Esophagus muscularis mucosa (tissue), 4 donors: Measurements from ENCODE around the gene PARD3B. TPM values are rescaled to one million over a fixed set of nuclear protein-coding genes. Genes with fewer than 3 reads are reported as not detected.
"Not testable (repeated sequence)": the region's sequence is repeated elsewhere in the genome, so short reads cannot be mapped to it uniquely, and the experiment has no call there.

ENCODE experiments used
- DNase-seq: peaks from one replicate; pipeline ENCODE4 v3.0.0-alpha.2; 2017; ENCODE audit errors: extremely low spot score
- H3K27ac ChIP-seq, 4 donors: fragments of 200-600 bp; sonication (generic); replicated peaks in 1 of 4; 1 replicate in 3 of 4; 2 replicates in 1 of 4; pipeline ENCODE4 v1.5.1; 2016 to 2019; ENCODE audit warnings: mild to moderate bottlenecking in 1 of 4
- H3K27me3 ChIP-seq, 4 donors: fragments of 200-600 bp; sonication (generic); one replicate each; pipeline versions ENCODE4 v1.5.1 to v1.6.0; 2016 to 2019
- H3K36me3 ChIP-seq, 4 donors: fragments of 200-600 bp; sonication (generic); one replicate each; pipeline ENCODE4 v1.5.1; 2016 to 2019
- H3K4me1 ChIP-seq, 4 donors: fragments of 200-600 bp; sonication (generic); one replicate each; pipeline ENCODE4 v1.5.1; 2016 to 2019
- H3K4me3 ChIP-seq, 4 donors: fragments of 200-600 bp; sonication (generic); 1 replicate in 2 of 4; 2 replicates in 2 of 4; pipeline ENCODE4 v1.5.1; 2016 to 2019; ENCODE audit warnings: mild to moderate bottlenecking in 4 of 4, moderate library complexity in 1 of 4
- H3K9me3 ChIP-seq, 4 donors: fragments of 200-600 bp; sonication (generic); 1 replicate in 3 of 4; 2 replicates in 1 of 4; pipeline ENCODE4 v1.5.1; 2016 to 2019
- EP300 ChIP-seq: sonication (generic); formaldehyde crosslinking; IDR thresholded peaks from one replicate; pipeline ENCODE4 v1.6.1; 2017; ENCODE audit warnings: antibody characterized with exemption
- POLR2A ChIP-seq: fragments of 450-650 bp; IDR thresholded peaks from one replicate; pipeline ENCODE4 v1.6.1; 2017; ENCODE audit warnings: antibody characterized with exemption, moderate library complexity, mild to moderate bottlenecking, low read depth
- POLR2AphosphoS5 ChIP-seq, 2 donors: sonication (generic); formaldehyde crosslinking; IDR thresholded peaks; one replicate each; pipeline ENCODE4 v1.6.1; 2017; ENCODE audit warnings: antibody characterized with exemption in 2 of 2
- WGBS: methylation state at CpG from one replicate; pipeline ENCODE4 v1.1.5; 2018; 5-methylcytosine and 5-hydroxymethylcytosine counted together
- intact Hi-C: fragments of 100-400 bp; cut with DNase I; formaldehyde crosslinking; loops from one replicate; pipeline ENCODE4 v1.15.1; 2023
- total RNA-seq, 4 donors: library from RNA; depleted of rRNA; stranded (reverse); fragments of >200 nt; gene quantifications; one replicate each; pipeline versions ENCODE4 v1.1.0 to v1.2.1, GENCODE V29; 2016
- TF ChIP-seq, protein P1 (sequence below), 3 experiments: fragments of 200-600 bp in 2 of 3; fragments of 450-650 bp in 1 of 3; sonication (generic) in 2 of 3; IDR thresholded peaks; one replicate each; pipeline ENCODE4 v1.5.1; 2017 to 2019; ENCODE audit warnings: antibody characterized with exemption in 3 of 3, mild to moderate bottlenecking in 2 of 3, moderate library complexity in 1 of 3

PARD3B gene
- total RNA-seq, 4 donors from 2014 or later: 24.2 to 40.8 (median 32.5) TPM

DNA sequence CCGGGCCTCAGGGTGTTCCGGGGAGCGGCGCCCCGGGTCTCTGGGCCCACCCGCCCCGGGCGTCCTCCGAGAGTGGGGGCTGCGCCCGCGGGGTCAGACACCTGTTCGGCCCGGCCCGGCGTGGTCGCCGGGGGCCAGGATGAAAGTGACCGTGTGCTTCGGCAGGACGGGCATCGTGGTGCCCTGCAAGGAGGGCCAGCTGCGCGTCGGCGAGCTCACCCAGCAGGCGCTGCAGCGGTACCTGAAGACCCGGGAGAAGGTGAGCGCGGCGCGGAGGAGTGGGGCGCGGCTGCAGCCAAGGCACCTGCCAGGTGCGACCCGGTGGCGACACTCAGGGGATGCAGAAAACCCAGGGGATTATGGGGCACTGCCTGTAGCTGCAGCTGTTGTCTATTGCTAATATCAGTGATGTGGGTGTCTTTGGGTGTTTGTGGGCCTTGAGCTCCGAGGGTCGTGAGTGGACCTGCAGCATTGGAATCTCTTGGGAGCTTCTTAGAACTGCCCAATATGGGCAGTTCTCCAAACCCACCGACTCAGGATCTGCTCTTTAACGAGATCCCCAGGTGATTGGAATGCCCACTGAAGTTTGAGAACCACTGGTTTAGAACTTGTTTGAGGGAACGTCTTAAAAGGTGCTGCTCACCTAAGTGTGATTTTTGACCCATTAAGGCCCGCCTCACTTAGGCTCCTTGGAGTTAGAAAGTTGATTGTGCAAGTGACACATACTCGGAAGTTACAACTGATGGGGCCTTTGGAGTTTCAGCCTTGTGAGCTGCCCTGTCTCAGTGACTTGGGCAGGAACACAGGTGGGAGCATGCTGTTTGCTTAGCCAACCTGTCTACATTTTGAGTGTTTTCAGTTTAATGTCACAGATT, 823 bp downstream of the PARD3B start:
- Histone ChIP-seq H3K36me3 (no peaks in the 10 kb centered on the region), H3K4me1 (peaks cover 7 to 53% (median 52%) of the 10 kb centered on the region in 4 donors), H3K9me3 (no peaks in the 10 kb centered on the region), H3K4me3 (peak overlapping the region; percentile 86 to 97 (median 93)), H3K27me3 (no peaks in the 10 kb centered on the region), H3K27ac (peak overlapping the region; percentile 89 to 92 (median 90))
- 10% methylated on average over 8 of the region's 45 CpGs for WGBS
- DNase-seq: no peak
- intact Hi-C loops: loop anchor here (2.0 kb wide), 1 partner anchor 147 kb away; no protein-coding TSS in a partner anchor
- TF ChIP-seq POLR2AphosphoS5 (IDR thresholded peaks at IDR 0.05): no peak
- TF ChIP-seq, protein P1, sequence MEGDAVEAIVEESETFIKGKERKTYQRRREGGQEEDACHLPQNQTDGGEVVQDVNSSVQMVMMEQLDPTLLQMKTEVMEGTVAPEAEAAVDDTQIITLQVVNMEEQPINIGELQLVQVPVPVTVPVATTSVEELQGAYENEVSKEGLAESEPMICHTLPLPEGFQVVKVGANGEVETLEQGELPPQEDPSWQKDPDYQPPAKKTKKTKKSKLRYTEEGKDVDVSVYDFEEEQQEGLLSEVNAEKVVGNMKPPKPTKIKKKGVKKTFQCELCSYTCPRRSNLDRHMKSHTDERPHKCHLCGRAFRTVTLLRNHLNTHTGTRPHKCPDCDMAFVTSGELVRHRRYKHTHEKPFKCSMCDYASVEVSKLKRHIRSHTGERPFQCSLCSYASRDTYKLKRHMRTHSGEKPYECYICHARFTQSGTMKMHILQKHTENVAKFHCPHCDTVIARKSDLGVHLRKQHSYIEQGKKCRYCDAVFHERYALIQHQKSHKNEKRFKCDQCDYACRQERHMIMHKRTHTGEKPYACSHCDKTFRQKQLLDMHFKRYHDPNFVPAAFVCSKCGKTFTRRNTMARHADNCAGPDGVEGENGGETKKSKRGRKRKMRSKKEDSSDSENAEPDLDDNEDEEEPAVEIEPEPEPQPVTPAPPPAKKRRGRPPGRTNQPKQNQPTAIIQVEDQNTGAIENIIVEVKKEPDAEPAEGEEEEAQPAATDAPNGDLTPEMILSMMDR (IDR thresholded peaks at IDR 0.05): no peak
- no peak for TF ChIP-seq EP300
- TF ChIP-seq POLR2A: no peak

DNA sequence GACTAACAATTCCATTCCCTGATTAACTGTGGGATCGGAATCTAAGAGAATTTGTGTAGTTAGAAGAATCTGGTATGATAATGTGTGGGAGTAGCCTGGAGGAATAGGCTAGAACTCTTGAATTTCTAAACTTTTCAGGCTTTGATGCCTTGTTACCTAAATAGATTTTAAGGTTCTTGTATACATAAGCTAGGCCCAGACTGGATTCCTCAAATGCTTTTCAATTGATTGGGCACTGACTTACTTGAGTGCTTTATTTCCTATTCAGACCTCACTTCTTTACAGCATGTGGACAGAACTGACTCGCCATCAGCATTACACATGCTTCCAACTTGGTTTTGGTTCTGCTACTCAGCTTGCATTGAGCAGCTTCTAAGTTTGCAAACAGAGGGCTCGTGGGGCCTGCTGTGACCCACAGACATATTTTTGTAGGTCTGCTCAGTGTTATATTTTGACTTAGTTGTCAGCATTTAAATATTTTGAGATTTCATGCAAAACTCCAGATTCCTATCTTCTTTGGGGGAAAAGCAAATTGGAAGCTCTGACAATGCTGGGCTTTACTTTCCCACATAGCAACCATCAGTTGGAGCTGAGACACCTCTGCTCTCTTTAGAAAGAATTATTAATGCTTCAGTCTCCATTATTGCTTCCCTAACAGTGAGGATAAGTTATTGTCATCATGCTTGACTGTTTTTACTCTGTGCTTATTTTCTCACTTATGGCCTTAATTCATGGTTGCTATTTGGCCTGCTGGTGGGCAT, 5.7 kb downstream of the PARD3B start:
- TF ChIP-seq POLR2AphosphoS5 (IDR thresholded peaks at IDR 0.05): no peak
- TF ChIP-seq, protein P1 (IDR thresholded peaks at IDR 0.05): no peak
- no peak for TF ChIP-seq EP300
- TF ChIP-seq POLR2A: no peak
- Histone ChIP-seq H3K4me1 (peaks cover 0 to 56% (median 52%) of the 10 kb centered on the region in 4 donors), H3K27ac (peak overlapping the region; percentile 58 to 70 (median 68)), H3K9me3 (no peaks in the 10 kb centered on the region), H3K27me3 (no peaks in the 10 kb centered on the region), H3K4me3 (peak overlapping the region in 1 of 4 donors; percentile 4), H3K36me3 (no peaks in the 10 kb centered on the region)
- DNase-seq: no peak
- WGBS: 32% methylated on average over 3 of the region's 3 CpGs
- intact Hi-C loops: no loop called here

DNA sequence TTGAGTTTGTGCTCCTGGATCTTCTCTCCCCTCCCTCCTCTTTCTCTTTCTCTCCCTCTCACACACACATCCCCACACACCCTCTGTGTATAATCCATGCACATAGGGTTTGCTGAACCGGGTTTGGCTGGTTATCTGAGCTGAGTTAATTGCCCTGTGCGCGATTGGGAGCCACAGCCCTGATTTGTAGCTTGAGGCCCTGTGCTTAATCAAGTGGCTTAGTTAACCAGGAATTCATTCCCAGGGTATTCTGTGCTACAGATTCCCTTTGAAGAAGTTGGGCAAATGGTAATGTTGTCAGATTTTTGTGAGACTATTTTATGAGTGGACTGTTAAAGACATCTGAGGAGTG, 6.2 kb downstream of the PARD3B start:
- 70% methylated on average over 3 of the region's 3 CpGs for WGBS
- DNase-seq: no peak
- Histone ChIP-seq H3K4me3 (no peak overlapping the region), H3K4me1 (peaks cover 0 to 51% (median 47%) of the 10 kb centered on the region in 4 donors), H3K9me3 (no peaks in the 10 kb centered on the region), H3K36me3 (no peaks in the 10 kb centered on the region), H3K27ac (peak overlapping the region in 3 of 4 donors; percentile 68 to 70 (median 69)), H3K27me3 (no peaks in the 10 kb centered on the region)
- intact Hi-C loops: no loop called here
- TF ChIP-seq POLR2A (no peak), POLR2AphosphoS5 (IDR thresholded peaks at IDR 0.05) (no peak), EP300 (no peak)
- TF ChIP-seq, protein P1 (IDR thresholded peaks at IDR 0.05): no peak

DNA sequence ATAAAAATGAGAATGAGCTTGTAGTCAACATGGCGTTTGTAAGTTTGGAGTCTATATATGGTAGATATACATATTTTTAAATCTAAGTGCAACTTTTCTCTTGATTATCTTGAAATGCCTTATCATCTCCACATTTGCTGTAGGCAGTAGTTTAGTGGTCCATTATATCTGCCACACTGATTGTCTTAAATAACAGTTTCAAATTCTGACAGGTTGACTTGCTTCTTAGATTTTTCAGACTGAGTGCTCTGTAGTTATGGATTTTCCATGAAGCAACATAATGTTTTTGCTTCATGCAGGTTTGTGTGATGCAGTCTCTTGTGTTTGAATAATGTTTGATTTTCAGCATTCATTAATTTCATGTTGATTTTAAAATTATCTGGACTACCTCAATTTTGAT, 12.3 kb downstream of the PARD3B start:
- Histone ChIP-seq H3K36me3 (no peaks in the 10 kb centered on the region), H3K9me3 (no peaks in the 10 kb centered on the region), H3K4me1 (no peaks in the 10 kb centered on the region), H3K27ac (no peak overlapping the region), H3K4me3 (no peak overlapping the region), H3K27me3 (no peaks in the 10 kb centered on the region)
- WGBS: 91% methylated on average over 1 of the region's 1 CpG
- TF ChIP-seq, protein P1 (IDR thresholded peaks at IDR 0.05): no peak
- TF ChIP-seq POLR2AphosphoS5 (IDR thresholded peaks at IDR 0.05) (no peak), POLR2A (no peak), EP300 (no peak)
- DNase-seq: no peak
- intact Hi-C loops: no loop called here

DNA sequence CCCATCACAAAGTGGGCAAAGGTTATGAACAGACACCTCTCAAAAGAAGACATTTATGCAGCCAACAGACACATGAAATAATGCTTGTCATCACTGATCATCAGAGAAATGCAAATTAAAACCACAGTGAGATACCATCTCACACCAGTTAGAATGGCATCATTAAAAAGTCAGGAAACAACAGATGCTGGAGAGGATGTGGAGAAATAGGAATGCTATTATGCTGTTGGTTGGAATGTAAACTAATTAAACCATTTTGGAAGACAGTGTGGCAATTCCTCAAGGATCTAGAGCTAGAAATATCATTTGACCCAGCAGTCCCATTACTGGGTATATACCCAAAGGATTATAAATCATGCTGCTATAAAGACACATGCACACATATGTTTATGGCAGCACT, 14.1 kb downstream of the PARD3B start:
- H3K4me1 ChIP-seq, intact Hi-C loops, H3K36me3 ChIP-seq, DNase-seq, H3K9me3 ChIP-seq, H3K27me3 ChIP-seq, H3K4me3 ChIP-seq, H3K27ac ChIP-seq: not testable (repeated sequence)
